Gastroesophageal sphincter (tissue), 3 donors: Measurements from ENCODE around the gene UBA1.

Experiments used
- EP300 ChIP-seq: sonication (generic); formaldehyde crosslinking; IDR thresholded peaks from one replicate; pipeline ENCODE4 v1.6.1; 2017; ENCODE audit warnings: antibody characterized with exemption, mild to moderate bottlenecking
- POLR2A ChIP-seq, 2 donors: fragments of 450-650 bp; IDR thresholded peaks; one replicate each; pipeline ENCODE4 v1.6.1; 2017; ENCODE audit warnings: antibody characterized with exemption in 2 of 2, mild to moderate bottlenecking in 2 of 2, moderate library complexity in 1 of 2
- POLR2AphosphoS5 ChIP-seq: sonication (generic); formaldehyde crosslinking; IDR thresholded peaks from one replicate; pipeline ENCODE4 v1.6.1; 2017; ENCODE audit warnings: antibody characterized with exemption
- TF ChIP-seq, protein P1 (sequence below), 4 experiments: fragments of 200-600 bp in 2 of 4; fragments of 450-650 bp in 2 of 4; sonication (generic) in 1 of 4; IDR thresholded peaks; one replicate each; pipeline ENCODE4 v1.5.1; 2017 to 2019; ENCODE audit warnings: antibody characterized with exemption in 4 of 4, mild to moderate bottlenecking in 2 of 4, moderate library complexity in 2 of 4

DNA sequence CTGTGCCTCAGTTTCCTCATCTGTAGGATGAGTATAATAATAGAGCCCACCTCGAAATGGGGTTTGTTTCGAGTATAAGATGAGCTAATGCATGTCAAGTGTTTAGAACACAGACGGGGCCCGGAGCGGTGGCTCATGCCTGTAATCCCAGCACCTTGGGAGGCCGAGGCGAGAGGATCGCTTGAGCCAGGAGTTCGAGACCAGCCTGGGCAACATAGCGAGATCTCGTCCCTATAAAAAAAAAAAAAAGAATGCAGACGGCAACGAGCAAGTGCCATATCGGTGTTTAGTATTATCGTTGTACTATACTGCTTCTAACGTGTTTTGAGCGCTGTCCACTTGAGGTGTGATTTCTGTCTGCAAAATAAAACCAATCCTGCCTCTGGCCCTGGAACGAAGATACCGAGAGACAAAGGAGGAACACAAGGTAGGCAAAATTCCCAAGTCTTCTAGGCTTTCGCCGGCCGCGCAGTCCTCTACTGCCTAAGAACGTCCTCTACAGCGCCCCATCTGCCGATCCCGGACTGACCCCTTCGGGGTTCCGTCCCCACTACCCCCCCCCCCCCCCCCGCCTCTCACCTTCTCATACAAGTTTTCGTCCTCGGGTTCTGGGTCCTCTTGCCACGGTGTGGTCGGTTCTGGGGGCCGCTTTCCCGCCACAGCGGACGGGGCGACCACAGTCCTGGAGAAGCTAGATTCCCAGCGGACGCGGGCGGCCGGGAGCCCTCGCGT, 49.6 kb upstream of the UBA1 start:
- TF ChIP-seq, protein P1, sequence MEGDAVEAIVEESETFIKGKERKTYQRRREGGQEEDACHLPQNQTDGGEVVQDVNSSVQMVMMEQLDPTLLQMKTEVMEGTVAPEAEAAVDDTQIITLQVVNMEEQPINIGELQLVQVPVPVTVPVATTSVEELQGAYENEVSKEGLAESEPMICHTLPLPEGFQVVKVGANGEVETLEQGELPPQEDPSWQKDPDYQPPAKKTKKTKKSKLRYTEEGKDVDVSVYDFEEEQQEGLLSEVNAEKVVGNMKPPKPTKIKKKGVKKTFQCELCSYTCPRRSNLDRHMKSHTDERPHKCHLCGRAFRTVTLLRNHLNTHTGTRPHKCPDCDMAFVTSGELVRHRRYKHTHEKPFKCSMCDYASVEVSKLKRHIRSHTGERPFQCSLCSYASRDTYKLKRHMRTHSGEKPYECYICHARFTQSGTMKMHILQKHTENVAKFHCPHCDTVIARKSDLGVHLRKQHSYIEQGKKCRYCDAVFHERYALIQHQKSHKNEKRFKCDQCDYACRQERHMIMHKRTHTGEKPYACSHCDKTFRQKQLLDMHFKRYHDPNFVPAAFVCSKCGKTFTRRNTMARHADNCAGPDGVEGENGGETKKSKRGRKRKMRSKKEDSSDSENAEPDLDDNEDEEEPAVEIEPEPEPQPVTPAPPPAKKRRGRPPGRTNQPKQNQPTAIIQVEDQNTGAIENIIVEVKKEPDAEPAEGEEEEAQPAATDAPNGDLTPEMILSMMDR (IDR thresholded peaks at IDR 0.05) = no peak
- TF ChIP-seq EP300 = no peak
- TF ChIP-seq POLR2A (IDR thresholded peaks at IDR 0.05) = peak in 1 of 2 donors; percentile 34
- no peak for TF ChIP-seq POLR2AphosphoS5
